Right lobe of liver (tissue), 6 donors: ENCODE measurements around the gene OR2W1. TPM values are rescaled to one million over a fixed set of nuclear protein-coding genes. Genes with fewer than 3 reads are reported as not detected.

Experiments used
- ATAC-seq, 4 donors: fragments of 200-7000 bp; cut with Tn5 transposase; one replicate each; pipeline ENCODE4 v1.9.1; 2020; ENCODE audit warnings: mild to moderate bottlenecking in 4 of 4, moderate library complexity in 4 of 4
- DNase-seq, 3 donors: peaks; one replicate each; pipeline ENCODE4 v3.0.0-alpha.2; 2020
- H3K27ac ChIP-seq, 3 donors: fragments of 200-600 bp; one replicate each; pipeline ENCODE4 v1.8.0; 2022
- H3K27me3 ChIP-seq, 2 donors: fragments of 200-600 bp; one replicate each; pipeline ENCODE4 v1.8.0; 2022
- H3K36me3 ChIP-seq, 4 donors: fragments of 200-600 bp; sonication (generic) in 1 of 4; one replicate each; pipeline versions ENCODE4 v1.5.1 to v1.8.0; 2017 to 2022; ENCODE audit warnings: control low read depth in 1 of 4
- H3K4me1 ChIP-seq, 4 donors: fragments of 200-600 bp; sonication (generic) in 1 of 4; one replicate each; pipeline versions ENCODE4 v1.5.1 to v1.8.0; 2017 to 2022; ENCODE audit warnings: control low read depth in 1 of 4
- H3K4me3 ChIP-seq, 3 donors: fragments of 200-600 bp; one replicate each; pipeline ENCODE4 v1.8.0; 2022
- H3K9me3 ChIP-seq, 4 donors: fragments of 200-600 bp; sonication (generic) in 1 of 4; one replicate each; pipeline versions ENCODE4 v1.5.1 to v1.8.0; 2017 to 2022; ENCODE audit warnings: control low read depth in 1 of 4
- POLR2A ChIP-seq: fragments of 450-650 bp; IDR thresholded peaks from one replicate; pipeline ENCODE4 v1.6.1; 2017; ENCODE audit warnings: antibody characterized with exemption, mild to moderate bottlenecking
- WGBS: methylation state at CpG from one replicate; pipeline ENCODE4 v1.1.6; 2018; ENCODE audit warnings: low coverage, low lambda C conversion rate; ENCODE audit not compliant: insufficient coverage; ENCODE audit errors: missing lambda C conversion rate; 5-methylcytosine and 5-hydroxymethylcytosine counted together
- intact Hi-C, 2 donors: fragments of 100-400 bp; cut with DNase I; formaldehyde crosslinking; loops; one replicate each; pipeline versions ENCODE4 v1.11.2 to v1.14.1; 2022
- long read RNA-seq: library from polyadenylated mRNA; unstranded; transcript quantifications from one replicate; pipeline ENCODE4 v2.0.0, GENCODE V29; 2019
- total RNA-seq, 6 experiments: library from RNA; depleted of rRNA in 2 of 6; stranded (reverse); fragments of >200 nt in 2 of 6; fragmentation: NEBNext Ultra II Directional in 3 of 6; extraction: Animal tissue kit (Norgen Biotek cat#: 25700) in 3 of 6; gene quantifications; one replicate each; pipeline versions ENCODE4 v1.1.0 to v1.2.4, GENCODE V29; 2016 to 2023
- TF ChIP-seq, protein P1 (sequence below), 4 donors: fragments of 200-600 bp in 3 of 4; fragments of 450-650 bp in 1 of 4; IDR thresholded peaks; one replicate each; pipeline versions ENCODE4 v1.5.1 to v1.8.0; 2016 to 2022; ENCODE audit warnings: antibody characterized with exemption in 4 of 4, mild to moderate bottlenecking in 2 of 4
- donor health status: DM: no; HTN: yes; CAD: no.
- donor health status: DM: no; HTN: no; CAD: no.
- donor health status: DM: no; HTN: no; CAD: no.
- donor health status: DM: no; HTN: yes; CAD: no.
- donor health status: DM: no; HTN: yes; CAD: no.

OR2W1 gene, protein sequence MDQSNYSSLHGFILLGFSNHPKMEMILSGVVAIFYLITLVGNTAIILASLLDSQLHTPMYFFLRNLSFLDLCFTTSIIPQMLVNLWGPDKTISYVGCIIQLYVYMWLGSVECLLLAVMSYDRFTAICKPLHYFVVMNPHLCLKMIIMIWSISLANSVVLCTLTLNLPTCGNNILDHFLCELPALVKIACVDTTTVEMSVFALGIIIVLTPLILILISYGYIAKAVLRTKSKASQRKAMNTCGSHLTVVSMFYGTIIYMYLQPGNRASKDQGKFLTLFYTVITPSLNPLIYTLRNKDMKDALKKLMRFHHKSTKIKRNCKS
- total RNA-seq, result not detected
- long read RNA-seq, result 0 reads

DNA sequence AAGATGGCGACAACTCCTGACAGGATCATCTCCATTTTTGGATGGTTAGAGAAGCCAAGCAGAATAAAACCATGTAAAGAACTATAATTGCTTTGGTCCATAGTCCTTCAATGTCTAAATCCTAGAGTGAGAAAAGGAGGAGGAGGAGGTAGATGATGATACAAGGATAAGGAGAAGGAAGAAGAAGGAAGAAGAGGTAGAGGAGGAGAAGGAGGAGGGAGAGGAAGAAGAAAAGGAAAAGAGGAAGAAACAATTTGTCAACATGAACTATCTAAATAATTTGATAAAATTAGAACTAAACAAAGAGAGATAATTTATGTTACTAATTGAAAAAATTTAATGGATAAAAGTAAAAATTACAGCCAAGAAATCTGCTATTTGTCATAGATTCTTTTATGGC is at the start of gene OR2W1:
OR2W1 (minus strand) TSS at position 101 of the 400 bp plus-strand sequence; CDS start at position 101, 0 bp downstream.
- H3K36me3 ChIP-seq, result no peaks in the 10 kb centered on the region
- no peak for ATAC-seq
- no peak for TF ChIP-seq POLR2A
- TF ChIP-seq, protein P1, sequence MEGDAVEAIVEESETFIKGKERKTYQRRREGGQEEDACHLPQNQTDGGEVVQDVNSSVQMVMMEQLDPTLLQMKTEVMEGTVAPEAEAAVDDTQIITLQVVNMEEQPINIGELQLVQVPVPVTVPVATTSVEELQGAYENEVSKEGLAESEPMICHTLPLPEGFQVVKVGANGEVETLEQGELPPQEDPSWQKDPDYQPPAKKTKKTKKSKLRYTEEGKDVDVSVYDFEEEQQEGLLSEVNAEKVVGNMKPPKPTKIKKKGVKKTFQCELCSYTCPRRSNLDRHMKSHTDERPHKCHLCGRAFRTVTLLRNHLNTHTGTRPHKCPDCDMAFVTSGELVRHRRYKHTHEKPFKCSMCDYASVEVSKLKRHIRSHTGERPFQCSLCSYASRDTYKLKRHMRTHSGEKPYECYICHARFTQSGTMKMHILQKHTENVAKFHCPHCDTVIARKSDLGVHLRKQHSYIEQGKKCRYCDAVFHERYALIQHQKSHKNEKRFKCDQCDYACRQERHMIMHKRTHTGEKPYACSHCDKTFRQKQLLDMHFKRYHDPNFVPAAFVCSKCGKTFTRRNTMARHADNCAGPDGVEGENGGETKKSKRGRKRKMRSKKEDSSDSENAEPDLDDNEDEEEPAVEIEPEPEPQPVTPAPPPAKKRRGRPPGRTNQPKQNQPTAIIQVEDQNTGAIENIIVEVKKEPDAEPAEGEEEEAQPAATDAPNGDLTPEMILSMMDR (IDR thresholded peaks at IDR 0.05), result no peak
- intact Hi-C loops, result no loop called here
- DNase-seq, result no peak
- no peak within 1 kb of the TSS for H3K4me3 ChIP-seq
- no peaks in the 10 kb centered on the region for H3K9me3 ChIP-seq
- 50% methylated on average over 1 of the region's 1 CpG for WGBS
- H3K27ac ChIP-seq, result no peak within 1 kb of the TSS
- H3K27me3 ChIP-seq, result peaks cover 0 to 4% of the 10 kb centered on the region in 2 donors
- H3K4me1 ChIP-seq, result no peaks in the 10 kb centered on the region

DNA sequence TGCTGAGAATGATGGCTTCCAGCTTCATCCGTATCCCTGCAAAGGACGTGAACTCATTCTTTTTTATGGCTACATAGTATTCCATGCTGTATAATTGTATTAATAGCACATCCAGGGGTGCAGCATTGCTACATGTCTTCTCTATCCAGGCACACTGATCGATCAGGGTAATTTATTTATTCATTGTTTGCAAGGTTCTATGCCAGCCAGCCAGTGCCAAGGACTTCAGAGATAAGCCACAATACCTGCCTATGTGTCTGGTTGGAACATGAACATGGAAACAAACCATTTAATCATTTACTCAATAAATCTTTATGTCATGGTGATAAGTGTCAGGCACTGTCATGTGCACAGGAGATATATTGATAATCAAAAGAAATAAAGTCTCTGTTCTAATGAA is 48.0 kb upstream of the OR2W1 start:
- 64% methylated on average over 3 of the region's 3 CpGs for WGBS

DNA sequence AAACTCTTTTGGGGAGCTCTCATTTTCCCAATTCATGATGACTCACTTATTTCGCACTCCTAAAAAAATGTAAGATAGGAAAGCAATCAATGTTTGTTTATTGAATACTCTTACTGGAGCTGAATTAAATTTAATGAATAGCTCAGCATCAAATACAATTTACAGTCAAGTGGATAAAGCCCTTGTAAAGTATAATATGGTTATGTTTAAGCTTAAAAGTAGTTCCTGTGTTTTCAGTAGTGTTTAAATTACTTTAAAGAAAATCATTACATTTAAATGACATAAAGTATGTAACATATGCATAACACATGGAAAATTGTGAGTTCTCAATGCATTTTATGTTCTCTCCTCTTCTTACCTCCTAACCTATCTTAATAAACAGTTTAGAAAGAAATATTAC is 42.2 kb upstream of the OR2W1 start, which contains the start of gene OR2B3:
OR2B3 (minus strand) TSS at position 101 of the 400 bp plus-strand sequence; CDS start at position 36, 65 bp downstream.
- Histone ChIP-seq H3K4me3 (no peak within 1 kb of the TSS), H3K27me3 (no peaks in the 10 kb centered on the region), H3K4me1 (no peaks in the 10 kb centered on the region), H3K27ac (no peak within 1 kb of the TSS), H3K36me3 (no peaks in the 10 kb centered on the region), H3K9me3 (no peaks in the 10 kb centered on the region)
- no peak for ATAC-seq
- WGBS, result 57% methylated on average over 1 of the region's 1 CpG
- DNase-seq, result no peak
- no peak for TF ChIP-seq POLR2A
- TF ChIP-seq, protein P1 (IDR thresholded peaks at IDR 0.05), result no peak
- intact Hi-C loops, result no loop called here

More for the DNA sequence above, 48.0 kb upstream of the OR2W1 start:
- no peak overlapping the region for H3K4me3 ChIP-seq
- no peaks in the 10 kb centered on the region for H3K36me3 ChIP-seq
- no peaks in the 10 kb centered on the region for H3K27me3 ChIP-seq
- no peaks in the 10 kb centered on the region for H3K4me1 ChIP-seq
- TF ChIP-seq, protein P1 (IDR thresholded peaks at IDR 0.05), result no peak
- no peak for TF ChIP-seq POLR2A
- no peak for DNase-seq
- no peaks in the 10 kb centered on the region for H3K9me3 ChIP-seq
- no peak overlapping the region for H3K27ac ChIP-seq
- intact Hi-C loops, result no loop called here
- no peak for ATAC-seq

DNA sequence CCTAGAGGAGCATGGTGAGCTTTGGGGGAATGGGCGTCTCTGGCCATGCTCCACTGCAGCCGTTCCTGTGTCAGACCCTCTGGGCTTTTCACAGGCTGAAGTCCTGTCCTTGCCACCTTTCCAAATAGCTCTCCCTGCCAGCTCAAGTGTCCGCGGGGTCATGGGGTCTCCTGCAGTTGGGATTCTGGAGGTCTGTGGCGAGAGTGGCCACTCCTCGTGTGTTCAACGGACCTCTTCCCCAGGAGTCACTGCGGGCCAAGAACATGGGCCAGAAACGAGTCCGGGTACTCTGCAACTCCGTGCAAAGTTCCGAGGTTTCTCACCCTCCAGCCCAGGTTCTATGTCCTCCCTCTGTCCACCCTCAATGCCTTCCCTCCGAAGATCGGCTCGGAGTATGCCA is 37.5 kb upstream of the OR2W1 start:
- 85% methylated on average over 5 of the region's 15 CpGs for WGBS
- TF ChIP-seq, protein P1 (IDR thresholded peaks at IDR 0.05), result no peak
- TF ChIP-seq POLR2A, result no peak
- H3K36me3 ChIP-seq, result no peaks in the 10 kb centered on the region
- DNase-seq, result no peak
- H3K4me1 ChIP-seq, result no peaks in the 10 kb centered on the region
- H3K27me3 ChIP-seq, result no peaks in the 10 kb centered on the region
- intact Hi-C loops, result no loop called here
- no peak overlapping the region for H3K4me3 ChIP-seq
- H3K9me3 ChIP-seq, result no peaks in the 10 kb centered on the region
- ATAC-seq, result no peak
- no peak overlapping the region for H3K27ac ChIP-seq
